ENCODE data around the gene DEFB114. TPM values are rescaled to one million over a fixed set of nuclear protein-coding genes. Genes with fewer than 3 reads are reported as not detected.

DEFB114 gene, protein sequence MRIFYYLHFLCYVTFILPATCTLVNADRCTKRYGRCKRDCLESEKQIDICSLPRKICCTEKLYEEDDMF
- not detected in 2 replicates for total RNA-seq

DNA sequence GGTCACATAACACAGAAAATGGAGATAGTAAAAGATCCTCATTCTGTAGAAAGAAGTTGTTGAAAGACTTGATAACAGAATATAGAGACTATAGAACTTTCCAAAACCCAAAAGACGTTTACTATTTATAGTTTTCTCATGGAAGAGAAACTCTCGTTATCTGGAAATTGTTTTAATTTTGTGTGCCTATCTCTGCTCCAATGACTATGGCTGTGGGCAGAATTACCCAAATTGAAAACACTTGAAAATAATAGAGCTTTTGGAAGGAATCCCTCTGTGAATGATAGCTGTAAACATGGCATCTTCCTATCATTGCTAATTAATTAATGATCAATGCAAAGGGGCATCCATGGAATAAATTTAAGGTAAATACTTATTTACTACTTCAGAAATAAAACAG lies at the start of gene DEFB114:
DEFB114 (minus strand) TSS at position 101 of the 400 bp plus-strand sequence; CDS start at position 42, 59 bp downstream.

DNA sequence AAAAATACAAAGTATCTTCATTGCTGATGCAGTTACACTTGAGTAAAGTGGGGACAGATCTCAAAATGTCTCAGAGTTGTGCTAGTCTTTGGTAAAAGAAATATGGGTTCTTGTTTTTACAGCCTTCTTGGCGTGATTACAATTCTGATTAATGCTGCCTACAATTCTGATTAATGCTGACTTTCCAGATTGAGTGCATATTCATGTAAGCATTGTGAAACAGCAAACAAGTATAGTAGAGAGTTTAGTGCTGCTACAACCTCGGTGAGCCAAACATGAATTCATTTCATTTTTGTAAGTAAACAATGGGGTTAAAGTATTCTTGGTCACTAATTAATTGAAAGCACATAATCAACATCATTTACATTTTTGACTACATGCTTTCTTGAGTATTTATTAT lies 5.6 kb upstream of the DEFB114 start, which contains the start of gene DEFB113:
DEFB113 (minus strand) TSS at position 21 of the 400 bp plus-strand sequence; CDS start at position 21, 0 bp downstream.

Other genes with a start within 250 kb of the DEFB114 start
- gene CRISP3, start 219.8 kb downstream of the DEFB114 start, total RNA-seq, result not detected in 2 replicates
- not detected in 2 replicates for gene PGK2, start 176.9 kb downstream of the DEFB114 start, total RNA-seq
- gene CRISP1, start 97.6 kb downstream of the DEFB114 start, total RNA-seq, result not detected in 2 replicates
- gene DEFB113, start 5.5 kb upstream of the DEFB114 start, total RNA-seq, result not detected in 2 replicates
- gene DEFB110, start 57.8 kb upstream of the DEFB114 start, total RNA-seq, result not detected in 2 replicates
- gene DEFB112, start 85.8 kb upstream of the DEFB114 start, total RNA-seq, result not detected in 2 replicates

Measured in hair follicular keratinocyte (primary cell).